HG03039 (cell line): ENCODE results near the gene CDH1.
A peak's percentile ranks its signal among the peaks of the same experiment; 100 is the strongest.
"Not testable (repeated sequence)": the region's sequence is repeated elsewhere in the genome, so short reads cannot be mapped to it uniquely, and the experiment has no call there.

Experiments used
- ATAC-seq: cut with Tn5 transposase; IDR thresholded peaks from one replicate; pipeline ENCODE4 v1.9.1; 2021; ENCODE audit warnings: mild to moderate bottlenecking, moderate library complexity; ENCODE audit not compliant: unreplicated experiment

CDH1 gene

GRCh38 chr16:68737046-68737729 is at the start of gene CDH1:
Gene CDH1 (plus strand): TSS chr16:68737292. CDS start chr16:68737416, 124 bp downstream.
- no peak for ATAC-seq

GRCh38 chr16:68689921-68690320 is 47.2 kb upstream of the CDH1 start:
- ATAC-seq: no peak

- no peak for ATAC-seq
Measured at GRCh38 chr16:68695575-68695974, 41.5 kb upstream of the CDH1 start.

GRCh38 chr16:68696514-68696913 is 40.6 kb upstream of the CDH1 start:
- ATAC-seq: no peak

- ATAC-seq: no peak
Measured at GRCh38 chr16:68698091-68698490, 39.0 kb upstream of the CDH1 start.

GRCh38 chr16:68700120-68700519 is 37.0 kb upstream of the CDH1 start:
- no peak for ATAC-seq

GRCh38 chr16:68700831-68701230 is 36.3 kb upstream of the CDH1 start:
- ATAC-seq: no peak

GRCh38 chr16:68704232-68704867 is 32.7 kb upstream of the CDH1 start:
- ATAC-seq: no peak

GRCh38 chr16:68707340-68708152 is 29.5 kb upstream of the CDH1 start:
- ATAC-seq: no peak

GRCh38 chr16:68710211-68710610 is 26.9 kb upstream of the CDH1 start:
- no peak for ATAC-seq

GRCh38 chr16:68711421-68712139 is 25.5 kb upstream of the CDH1 start:
- ATAC-seq: no peak

DNA sequence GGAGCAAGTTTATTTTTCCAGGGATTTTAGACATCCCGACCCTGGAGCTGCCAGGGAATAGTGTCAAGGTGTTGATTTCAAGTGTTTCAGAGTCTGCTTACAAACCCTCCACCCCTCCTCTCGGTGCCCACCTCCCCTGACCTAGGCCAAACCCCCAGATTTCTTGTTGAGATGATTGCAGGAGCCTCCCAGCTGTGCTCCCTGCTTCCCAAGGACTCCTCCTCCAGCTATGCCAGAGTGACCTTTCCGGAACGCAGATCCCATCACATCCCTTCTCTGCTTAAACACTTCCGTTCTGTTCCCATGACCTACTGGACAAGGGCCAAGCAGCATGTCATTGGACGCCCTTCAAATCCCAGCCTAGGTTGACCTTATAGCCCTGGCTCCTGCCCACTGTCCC is 23.7 kb upstream of the CDH1 start:
- ATAC-seq: no peak

GRCh38 chr16:68715471-68715870 is 21.6 kb upstream of the CDH1 start:
- ATAC-seq: no peak

DNA sequence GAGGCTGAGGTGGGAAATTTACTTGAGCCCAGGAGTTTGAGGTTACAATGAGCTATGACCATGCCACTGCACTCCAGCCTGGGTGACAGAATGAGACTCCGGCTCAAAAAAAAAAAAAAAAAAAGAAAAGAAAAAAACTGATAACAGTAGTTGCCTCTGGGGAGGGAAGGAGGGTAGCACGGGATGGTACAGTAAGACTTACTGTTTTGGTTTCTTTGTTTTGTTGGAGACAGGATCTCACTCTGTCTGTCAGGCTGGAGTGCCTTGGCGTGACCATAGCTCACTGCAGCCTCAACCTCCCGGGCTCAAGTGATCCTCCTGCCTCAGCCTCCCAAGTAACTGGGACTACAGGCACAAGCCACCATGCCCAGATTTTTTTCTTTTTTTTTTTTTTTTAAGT is 20.6 kb upstream of the CDH1 start:
- ATAC-seq: not testable (repeated sequence)

DNA sequence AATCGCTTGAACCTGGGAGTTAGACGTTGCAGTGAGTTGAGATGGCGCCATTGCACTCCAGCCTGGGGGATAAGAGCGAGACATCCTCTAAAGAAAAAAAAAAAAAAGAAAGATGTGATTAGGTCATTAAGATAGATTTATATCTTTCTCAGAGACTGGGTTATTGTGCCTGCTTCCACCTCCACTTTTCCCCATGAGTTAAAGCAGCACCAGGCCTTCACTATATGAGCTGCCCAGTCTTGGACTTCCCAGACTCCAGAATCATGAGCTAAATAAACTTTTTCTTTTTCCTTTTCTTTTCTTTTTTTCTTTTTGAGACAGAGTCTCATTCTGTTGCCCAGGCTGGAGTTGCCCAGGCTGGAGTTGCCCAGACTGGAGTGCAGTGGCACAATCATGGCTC is 19.4 kb upstream of the CDH1 start:
- no peak for ATAC-seq

DNA sequence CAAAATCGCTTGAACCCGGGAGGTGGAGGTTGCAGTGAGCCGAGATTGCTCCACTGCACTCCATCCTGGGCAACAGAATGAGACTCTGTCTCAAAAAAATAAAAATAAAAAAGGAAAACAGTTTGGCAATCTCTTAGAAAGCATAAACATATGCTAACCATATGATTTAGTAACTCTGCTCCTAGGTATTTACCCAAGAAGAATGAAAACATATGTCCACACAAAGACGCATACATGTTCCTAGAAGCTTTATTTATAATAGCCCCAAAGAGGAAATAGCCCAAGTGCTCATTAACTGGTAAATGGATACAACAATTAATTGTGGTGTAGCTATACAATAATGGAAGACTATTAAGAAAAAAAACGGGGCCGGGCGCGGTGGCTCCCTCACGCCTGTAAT is 18.5 kb upstream of the CDH1 start:
- ATAC-seq: no peak

- peak; percentile 71 for ATAC-seq
Measured at GRCh38 chr16:68719993-68720489, 17.1 kb upstream of the CDH1 start.

GRCh38 chr16:68722119-68723024 is 14.7 kb upstream of the CDH1 start:
- no peak for ATAC-seq

GRCh38 chr16:68724797-68725196 is 12.3 kb upstream of the CDH1 start:
- ATAC-seq: no peak

DNA sequence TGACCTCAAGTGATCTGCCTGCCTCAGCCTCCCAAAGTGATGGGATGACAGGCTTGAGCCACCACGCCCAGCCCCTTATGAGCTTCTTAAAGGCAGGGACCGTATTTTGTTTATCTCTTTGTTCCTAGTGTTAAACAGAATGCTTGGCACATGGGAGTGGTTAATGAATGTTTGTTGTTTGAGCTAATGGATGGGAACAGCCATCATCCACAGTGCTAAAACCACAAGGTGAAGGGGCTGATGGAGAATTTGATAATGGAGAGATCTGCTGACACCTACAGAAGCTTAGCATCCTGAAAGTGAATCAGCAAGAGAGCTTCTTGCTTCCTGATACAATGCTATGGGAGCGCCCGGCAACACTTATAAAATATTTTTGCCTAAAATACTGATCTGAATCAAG is 8.6 kb upstream of the CDH1 start:
- ATAC-seq: no peak
